ENCODE results near the gene HSBP1L1. TPM values are rescaled to one million over a fixed set of nuclear protein-coding genes. Genes with fewer than 3 reads are reported as not detected.

Gene HSBP1L1
- total RNA-seq, 1 experiment from 2014 or later, result 41.4 TPM

- TF ChIP-seq, protein P1, sequence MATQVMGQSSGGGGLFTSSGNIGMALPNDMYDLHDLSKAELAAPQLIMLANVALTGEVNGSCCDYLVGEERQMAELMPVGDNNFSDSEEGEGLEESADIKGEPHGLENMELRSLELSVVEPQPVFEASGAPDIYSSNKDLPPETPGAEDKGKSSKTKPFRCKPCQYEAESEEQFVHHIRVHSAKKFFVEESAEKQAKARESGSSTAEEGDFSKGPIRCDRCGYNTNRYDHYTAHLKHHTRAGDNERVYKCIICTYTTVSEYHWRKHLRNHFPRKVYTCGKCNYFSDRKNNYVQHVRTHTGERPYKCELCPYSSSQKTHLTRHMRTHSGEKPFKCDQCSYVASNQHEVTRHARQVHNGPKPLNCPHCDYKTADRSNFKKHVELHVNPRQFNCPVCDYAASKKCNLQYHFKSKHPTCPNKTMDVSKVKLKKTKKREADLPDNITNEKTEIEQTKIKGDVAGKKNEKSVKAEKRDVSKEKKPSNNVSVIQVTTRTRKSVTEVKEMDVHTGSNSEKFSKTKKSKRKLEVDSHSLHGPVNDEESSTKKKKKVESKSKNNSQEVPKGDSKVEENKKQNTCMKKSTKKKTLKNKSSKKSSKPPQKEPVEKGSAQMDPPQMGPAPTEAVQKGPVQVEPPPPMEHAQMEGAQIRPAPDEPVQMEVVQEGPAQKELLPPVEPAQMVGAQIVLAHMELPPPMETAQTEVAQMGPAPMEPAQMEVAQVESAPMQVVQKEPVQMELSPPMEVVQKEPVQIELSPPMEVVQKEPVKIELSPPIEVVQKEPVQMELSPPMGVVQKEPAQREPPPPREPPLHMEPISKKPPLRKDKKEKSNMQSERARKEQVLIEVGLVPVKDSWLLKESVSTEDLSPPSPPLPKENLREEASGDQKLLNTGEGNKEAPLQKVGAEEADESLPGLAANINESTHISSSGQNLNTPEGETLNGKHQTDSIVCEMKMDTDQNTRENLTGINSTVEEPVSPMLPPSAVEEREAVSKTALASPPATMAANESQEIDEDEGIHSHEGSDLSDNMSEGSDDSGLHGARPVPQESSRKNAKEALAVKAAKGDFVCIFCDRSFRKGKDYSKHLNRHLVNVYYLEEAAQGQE (IDR thresholded peaks at IDR 0.05; ENCODE audit: low read depth), result no peak
- no peak for TF ChIP-seq RAD21 (IDR thresholded peaks at IDR 0.05; ENCODE audit: low read depth)
- no peak for TF ChIP-seq CEBPB (IDR thresholded peaks at IDR 0.05; ENCODE audit: low read depth)
These were observed 7.5 kb downstream of the HSBP1L1 start (continued) for GRCh38 chr18:79971986-79972385.

DNA sequence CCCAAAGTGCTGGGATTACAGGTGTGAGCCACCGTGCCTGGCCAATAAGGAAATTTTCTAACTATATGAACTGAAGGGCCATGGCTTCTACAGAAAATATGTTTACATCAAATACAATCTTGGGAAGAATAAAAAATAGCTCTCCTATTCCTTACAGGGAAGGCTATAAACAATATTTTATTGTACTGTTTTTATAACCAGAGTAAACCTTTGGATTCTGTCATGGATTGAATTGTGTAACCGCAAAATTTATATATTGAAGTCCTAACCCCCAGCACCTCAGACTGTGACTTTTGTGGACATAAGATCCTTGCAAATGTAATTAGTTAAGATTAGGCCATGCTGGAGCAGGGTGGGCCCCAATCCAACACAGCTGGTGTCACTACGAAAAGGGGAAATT is 8.3 kb downstream of the HSBP1L1 start:
- Histone ChIP-seq H4K20me1 (ENCODE audit: insufficient read depth) (peaks cover 41% of the 10 kb centered on the region; the same call in 1 of the 2 replicates), H3K27me3 (ENCODE audit: insufficient read depth, low read length) (no peaks in the 10 kb centered on the region), H3K4me2 (ENCODE audit: low read length) (no peak overlapping the region), H3K4me1 (ENCODE audit: control insufficient read depth in 1 of 2, insufficient read depth in 2 of 2, low read length in 2 of 2) (peaks cover 10 to 18% of the 10 kb centered on the region in 2 experiments), H3K9me2 (ENCODE audit: insufficient read depth) (no peaks in the 10 kb centered on the region), H3K27ac (ENCODE audit: low read depth, low read length) (no peak overlapping the region), H3K9me3 (ENCODE audit: control insufficient read depth in 1 of 2, insufficient read depth in 1 of 2, low read depth in 1 of 2, low read length in 2 of 2) (no peaks in the 10 kb centered on the region), H3K36me3 (ENCODE audit: control insufficient read depth in 1 of 2, insufficient read depth in 2 of 2, low read length in 2 of 2) (peaks cover 33 to 41% of the 10 kb centered on the region in 2 experiments), H3K79me2 (ENCODE audit: insufficient read depth, low read length) (peaks cover 94% of the 10 kb centered on the region), H2AFZ (ENCODE audit: low read depth, low read length, poor library complexity, severe bottlenecking) (no peak overlapping the region), H3K9ac (ENCODE audit: low read length) (no peak overlapping the region), H3K4me3 (replicated peaks in 1 of 2; ENCODE audit: low read depth in 1 of 2, low read length in 2 of 2) (no peak overlapping the region)
- intact Hi-C loops (cut with micrococcal nuclease), result no loop called here
- ChIA-PET RAD21 (ENCODE audit: low non-redundant PET in 1 of 2, low total read pairs in 2 of 2, uncharacterized antibody in 2 of 2, unreplicated experiment in 2 of 2) (no interaction called here), POLR2A (no interaction called here), CTCF (no interaction called here)
- no peak for DNase-seq (ENCODE audit: low read depth, low spot score)
- no TSS peak for BruUV-seq (replicated peaks)
- no peak for ATAC-seq
- TF ChIP-seq, protein P2, sequence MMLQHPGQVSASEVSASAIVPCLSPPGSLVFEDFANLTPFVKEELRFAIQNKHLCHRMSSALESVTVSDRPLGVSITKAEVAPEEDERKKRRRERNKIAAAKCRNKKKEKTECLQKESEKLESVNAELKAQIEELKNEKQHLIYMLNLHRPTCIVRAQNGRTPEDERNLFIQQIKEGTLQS (IDR thresholded peaks at IDR 0.05), result no peak
- no peak for TF ChIP-seq SRF (IDR thresholded peaks at IDR 0.05; ENCODE audit: low read depth)
- TF ChIP-seq, protein P1 (IDR thresholded peaks at IDR 0.05; ENCODE audit: low read depth), result no peak
- TF ChIP-seq POLR2AphosphoS5 (IDR thresholded peaks at IDR 0.05; ENCODE audit: low read depth, low read length), result no peak
- TF ChIP-seq, protein P3, sequence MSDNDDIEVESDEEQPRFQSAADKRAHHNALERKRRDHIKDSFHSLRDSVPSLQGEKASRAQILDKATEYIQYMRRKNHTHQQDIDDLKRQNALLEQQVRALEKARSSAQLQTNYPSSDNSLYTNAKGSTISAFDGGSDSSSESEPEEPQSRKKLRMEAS (IDR thresholded peaks at IDR 0.05), result no peak
- TF ChIP-seq, protein P4, sequence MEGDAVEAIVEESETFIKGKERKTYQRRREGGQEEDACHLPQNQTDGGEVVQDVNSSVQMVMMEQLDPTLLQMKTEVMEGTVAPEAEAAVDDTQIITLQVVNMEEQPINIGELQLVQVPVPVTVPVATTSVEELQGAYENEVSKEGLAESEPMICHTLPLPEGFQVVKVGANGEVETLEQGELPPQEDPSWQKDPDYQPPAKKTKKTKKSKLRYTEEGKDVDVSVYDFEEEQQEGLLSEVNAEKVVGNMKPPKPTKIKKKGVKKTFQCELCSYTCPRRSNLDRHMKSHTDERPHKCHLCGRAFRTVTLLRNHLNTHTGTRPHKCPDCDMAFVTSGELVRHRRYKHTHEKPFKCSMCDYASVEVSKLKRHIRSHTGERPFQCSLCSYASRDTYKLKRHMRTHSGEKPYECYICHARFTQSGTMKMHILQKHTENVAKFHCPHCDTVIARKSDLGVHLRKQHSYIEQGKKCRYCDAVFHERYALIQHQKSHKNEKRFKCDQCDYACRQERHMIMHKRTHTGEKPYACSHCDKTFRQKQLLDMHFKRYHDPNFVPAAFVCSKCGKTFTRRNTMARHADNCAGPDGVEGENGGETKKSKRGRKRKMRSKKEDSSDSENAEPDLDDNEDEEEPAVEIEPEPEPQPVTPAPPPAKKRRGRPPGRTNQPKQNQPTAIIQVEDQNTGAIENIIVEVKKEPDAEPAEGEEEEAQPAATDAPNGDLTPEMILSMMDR (IDR thresholded peaks at IDR 0.05 in 2 of 3, conservative IDR thresholded peaks at IDR 0.05 in 1 of 3; ENCODE audit: borderline replicate concordance in 1 of 3, insufficient read depth in 1 of 3, low read depth in 2 of 3, low read length in 2 of 3), result no peak
- no peak for TF ChIP-seq SIN3A (IDR thresholded peaks at IDR 0.05; ENCODE audit: low read depth)
- TF ChIP-seq ELF1 (IDR thresholded peaks at IDR 0.05; ENCODE audit: borderline replicate concordance, low read depth), result no peak
- no peak for TF ChIP-seq EZH2phosphoT487 (IDR thresholded peaks at IDR 0.05; ENCODE audit: borderline replicate concordance)
- no peak for TF ChIP-seq ZBTB33 (IDR thresholded peaks at IDR 0.05; ENCODE audit: extremely low read depth, insufficient replicate concordance, low read length)
- no peak for TF ChIP-seq SP1 (IDR thresholded peaks at IDR 0.05; ENCODE audit: low read depth)
